Raji (cell line): ENCODE measurements around the gene SPPL3.

Experiments
- POLR2A ChIP-seq: IDR thresholded peaks from 2 replicates; pipeline ENCODE4 v1.6.1; 2011; ENCODE audit warnings: low read depth, low read length, control low read depth; ENCODE audit not compliant: insufficient read depth

Gene SPPL3

DNA sequence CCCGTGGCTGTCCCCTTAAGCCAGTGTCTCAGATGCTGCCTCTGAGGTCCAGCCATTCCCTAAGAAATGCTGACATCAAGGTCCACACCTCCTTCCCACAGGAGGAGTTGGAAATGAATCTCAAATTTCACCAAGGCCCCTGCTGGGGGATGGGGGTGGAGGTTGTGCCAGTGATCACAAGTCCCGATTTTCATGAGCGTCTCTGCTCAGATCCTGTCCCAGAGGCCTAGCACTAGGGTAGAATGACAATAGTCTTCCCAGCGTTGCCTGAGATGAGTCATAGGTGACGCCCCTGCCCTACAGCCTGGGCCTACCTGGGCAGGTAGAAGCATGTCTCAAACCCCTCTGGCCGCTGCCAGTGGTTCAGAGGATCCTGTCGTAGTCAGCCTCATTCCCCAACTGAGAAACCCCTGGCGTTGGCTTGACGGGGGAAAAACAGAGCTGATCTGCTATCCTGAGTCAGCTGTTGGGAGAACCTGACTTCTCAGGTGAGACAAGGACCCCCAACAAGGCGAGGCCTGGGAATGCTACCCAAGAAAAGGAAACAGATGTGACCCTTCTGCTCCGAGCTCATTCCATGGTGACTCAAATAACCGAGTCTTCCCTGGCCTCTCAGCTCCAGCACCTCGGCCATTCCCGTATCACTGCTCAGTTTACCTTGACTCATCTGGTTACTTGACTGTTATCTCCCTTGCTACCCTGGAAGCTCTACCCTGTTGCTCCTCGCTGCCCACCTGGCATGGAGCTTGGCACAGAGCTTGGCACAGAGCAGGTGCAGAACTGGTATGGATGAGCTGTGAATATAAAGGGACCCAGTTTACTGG lies 21.8 kb upstream of the SPPL3 start:
- TF ChIP-seq POLR2A = no peak

- no peak for TF ChIP-seq POLR2A
These were observed 18.1 kb upstream of the SPPL3 start for GRCh38 chr12:120922279-120922678.

- TF ChIP-seq POLR2A = no peak
These were observed 17.5 kb upstream of the SPPL3 start for GRCh38 chr12:120921637-120922036.

DNA sequence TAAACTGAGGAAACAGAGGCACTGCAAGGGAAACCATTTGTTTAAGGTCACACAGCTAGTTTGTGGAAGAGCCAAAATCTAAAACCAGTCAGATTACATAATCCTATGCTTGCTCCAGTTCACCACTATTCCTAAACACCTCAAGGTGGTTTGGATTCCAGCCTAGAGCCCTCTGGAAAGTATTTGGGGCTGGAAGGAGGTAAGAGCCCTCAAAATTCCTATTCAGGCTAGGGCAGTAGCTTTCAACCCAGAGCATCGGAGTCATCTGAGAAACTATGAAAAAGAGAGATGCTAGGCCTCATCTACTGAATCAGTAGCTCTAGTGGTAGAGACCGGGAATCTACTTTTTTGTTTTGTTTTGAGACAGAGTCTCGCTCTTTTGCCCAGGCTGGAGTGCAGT lies 16.0 kb upstream of the SPPL3 start:
- TF ChIP-seq POLR2A = no peak

GRCh38 chr12:120917748-120918147 lies 13.6 kb upstream of the SPPL3 start:
- TF ChIP-seq POLR2A = no peak

DNA sequence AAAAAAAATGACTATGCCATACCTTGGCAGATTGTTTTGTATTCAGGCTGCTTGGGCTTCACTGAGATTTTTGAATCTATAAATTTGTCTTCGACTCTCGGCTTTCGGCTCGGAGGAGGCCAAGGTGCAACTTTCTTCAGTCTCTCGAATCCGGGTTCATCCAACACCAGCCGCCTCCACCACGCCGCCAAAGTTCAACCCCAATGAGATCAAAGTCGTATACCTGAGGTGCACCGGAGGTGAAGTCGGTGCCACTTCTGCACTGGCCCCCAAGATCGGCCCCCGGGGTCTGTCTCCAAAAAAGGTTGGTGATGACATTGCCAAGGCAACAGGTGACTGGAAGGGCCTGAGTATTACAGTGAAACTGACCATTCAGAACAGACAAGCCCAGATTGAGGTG lies 12.4 kb upstream of the SPPL3 start:
- TF ChIP-seq POLR2A = no peak

- no peak for TF ChIP-seq POLR2A
These were observed 10.6 kb upstream of the SPPL3 start for GRCh38 chr12:120914794-120915193.

GRCh38 chr12:120909633-120910298 lies 5.6 kb upstream of the SPPL3 start:
- no peak for TF ChIP-seq POLR2A

- TF ChIP-seq POLR2A = no peak
These were observed 1.8 kb upstream of the SPPL3 start for GRCh38 chr12:120905856-120906384.

- TF ChIP-seq POLR2A = peak; percentile 37; the same call in 1 of the 2 replicates
These were observed 554 bp downstream of the SPPL3 start for GRCh38 chr12:120903412-120904196.

- TF ChIP-seq POLR2A = no peak
These were observed 1.2 kb downstream of the SPPL3 start for GRCh38 chr12:120902846-120903411.

- no peak for TF ChIP-seq POLR2A
These were observed 2.3 kb downstream of the SPPL3 start for GRCh38 chr12:120901818-120902217.

- no peak for TF ChIP-seq POLR2A
These were observed 8.6 kb downstream of the SPPL3 start for GRCh38 chr12:120895532-120895931.

GRCh38 chr12:120892265-120892664 lies 11.9 kb downstream of the SPPL3 start:
- no peak for TF ChIP-seq POLR2A

DNA sequence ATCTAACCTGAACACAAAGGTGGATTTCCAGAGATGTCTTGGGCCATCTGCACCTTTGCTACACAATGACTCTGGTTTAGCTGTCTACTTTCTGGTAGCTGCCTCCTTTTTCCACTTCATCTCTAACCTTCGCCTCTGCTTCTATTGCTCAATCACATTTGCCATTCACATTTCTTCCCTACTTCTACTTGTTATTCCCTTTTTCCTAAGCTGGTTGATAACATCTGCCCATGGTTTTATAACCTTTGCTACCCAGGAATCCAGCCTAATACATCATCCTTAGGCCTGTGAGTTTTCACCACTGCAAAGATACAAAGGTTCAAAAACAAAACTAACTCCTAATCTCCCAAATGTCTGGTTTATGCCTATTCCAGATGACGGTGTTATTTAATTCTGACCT lies 13.2 kb downstream of the SPPL3 start:
- TF ChIP-seq POLR2A = no peak
